Measurements from ENCODE around the gene IQGAP3. TPM values are rescaled to one million over a fixed set of nuclear protein-coding genes. Genes with fewer than 3 reads are reported as not detected.
A peak's percentile ranks its signal among the peaks of the same experiment; 100 is the strongest.

The IQGAP3 gene
- total and polyA plus RNA-seq, 7 experiments from 2014 or later = 0.24 to 14.4 TPM; not detected in 5

GRCh38 chr1:156487862-156488261, 84.5 kb downstream of the IQGAP3 start:
- Histone ChIP-seq H3K4me3 (ENCODE audit: low read length) (peak overlapping the region; percentile 3), H3K27ac (ENCODE audit: low read depth, low read length) (peak overlapping the region; percentile 59), H3K36me3 (ENCODE audit: control insufficient read depth in 2 of 3, insufficient read depth in 3 of 3, low read length in 3 of 3) (peaks cover 0 to 25% (median 5%) of the 10 kb centered on the region in 3 experiments), H3K9me3 (ENCODE audit: control insufficient read depth in 2 of 3, low read length in 3 of 3) (no peaks in the 10 kb centered on the region), H3K4me1 (ENCODE audit: control insufficient read depth in 2 of 2, insufficient read depth in 2 of 2, low read length in 2 of 2) (peaks cover 60 to 79% of the 10 kb centered on the region in 2 donors), H3K27me3 (ENCODE audit: control insufficient read depth in 2 of 2, insufficient read depth in 2 of 2, low read length in 2 of 2) (no peaks in the 10 kb centered on the region)
- DNase-seq (no peak), ATAC-seq (peak; percentile 47)
- H3K4me3 Mint-ChIP-seq = peak overlapping the region in 9 of 10 donors; percentile 39 to 88 (median 77)
- ChIA-PET POLR2A (interaction anchor here (16.2 kb wide), 1 partner anchor 12 kb away, joined by 256 read pairs; the partner anchor contains the start of gene MEF2D), CTCF (interaction anchor here (3.4 to 4.8 kb wide), 2 partner anchors 7 to 13 kb away, joined by 8 to 22 read pairs; partner anchors contain the start of gene MEF2D)
- peaks cover 0 to 12% (median 4%) of the 10 kb centered on the region in 5 donors for H3K36me3 Mint-ChIP-seq
- peaks cover 80 to 97% (median 88%) of the 10 kb centered on the region in 7 donors for H3K4me1 Mint-ChIP-seq
- H3K9me3 Mint-ChIP-seq = peaks cover 0 to 1% (median 0%) of the 10 kb centered on the region in 11 donors
- peak overlapping the region; percentile 71 to 99 (median 94) for H3K27ac Mint-ChIP-seq
- intact Hi-C loops (cut with micrococcal nuclease) = loop anchor here (5.0 kb wide), 2 partner anchors 34 to 49 kb away; no protein-coding TSS in a partner anchor
- H3K27me3 Mint-ChIP-seq = no peaks in the 10 kb centered on the region

DNA sequence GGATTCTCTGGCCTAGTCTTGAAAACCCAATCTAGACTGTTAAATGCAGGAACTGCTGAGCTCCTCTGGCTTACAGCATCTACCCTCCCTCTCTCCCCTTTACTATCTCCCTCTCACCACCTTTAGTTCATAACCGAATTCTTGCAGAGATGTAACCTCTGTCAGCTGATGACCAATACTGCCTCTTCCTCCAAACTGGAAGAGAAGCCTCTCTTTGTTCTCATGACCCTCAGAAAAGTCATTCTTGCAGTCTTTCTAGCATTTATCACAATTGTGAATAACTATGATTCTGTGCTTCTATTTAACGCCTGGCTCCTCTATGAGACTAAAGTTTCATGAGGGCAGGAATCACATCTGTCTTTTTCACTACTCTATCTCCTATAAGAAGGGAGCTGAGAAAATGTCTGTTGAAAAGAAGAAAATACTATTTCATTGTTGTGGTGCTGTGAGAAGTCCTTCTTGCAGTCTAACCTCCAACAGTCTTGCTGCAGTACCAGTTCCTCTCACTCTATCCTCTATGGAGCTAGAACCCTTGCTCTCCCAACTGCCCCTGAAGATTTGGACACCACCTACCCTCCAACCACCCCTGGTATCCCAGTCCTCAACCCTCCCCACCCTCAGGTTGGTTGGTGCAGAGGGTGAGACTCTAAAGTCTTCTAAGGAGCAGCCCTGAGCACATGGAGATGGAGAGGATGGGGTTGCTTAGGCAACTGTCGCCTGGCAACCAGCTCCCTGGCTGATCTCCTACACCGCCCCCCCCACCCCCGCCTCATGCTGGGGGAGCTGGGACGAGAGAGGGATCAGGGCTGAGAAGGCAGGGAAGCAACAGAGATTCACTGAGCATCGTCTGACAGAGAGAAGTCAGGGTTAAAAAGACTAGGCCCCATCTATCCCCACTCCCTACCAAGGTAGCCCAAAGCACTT, 85.7 kb downstream of the IQGAP3 start:
- CTCF ChIA-PET = no interaction called here
- H3K36me3 Mint-ChIP-seq = peaks cover 3 to 13% (median 8%) of the 10 kb centered on the region in 5 donors
- H3K36me3 ChIP-seq (ENCODE audit: control insufficient read depth in 2 of 3, insufficient read depth in 3 of 3, low read length in 3 of 3) = peaks cover 5 to 37% (median 5%) of the 10 kb centered on the region in 3 experiments
- H3K27me3 Mint-ChIP-seq = no peaks in the 10 kb centered on the region
- H3K27me3 ChIP-seq (ENCODE audit: control insufficient read depth in 2 of 2, insufficient read depth in 2 of 2, low read length in 2 of 2) = no peaks in the 10 kb centered on the region
- intact Hi-C loops (cut with micrococcal nuclease) = loop anchor here (5.0 kb wide), 2 partner anchors 36 to 51 kb away; no protein-coding TSS in a partner anchor
- H3K4me3 Mint-ChIP-seq = peak overlapping the region in 4 of 10 donors; percentile 32 to 88 (median 68)
- H3K4me3 ChIP-seq (ENCODE audit: low read length) = no peak overlapping the region
- POLR2A ChIA-PET = interaction anchor here (1.0 to 16.2 kb wide), 3 partner anchors 13 to 121 kb away, joined by 3 to 256 read pairs (median 4); partner anchors contain the start of genes GPATCH4 and MEF2D
- peaks cover 0 to 3% (median 0%) of the 10 kb centered on the region in 11 donors for H3K9me3 Mint-ChIP-seq
- no peak for DNase-seq
- H3K27ac ChIP-seq (ENCODE audit: low read depth, low read length) = peak overlapping the region; percentile 59
- ATAC-seq = no peak
- H3K4me1 Mint-ChIP-seq = peaks cover 78 to 97% (median 88%) of the 10 kb centered on the region in 7 donors
- no peaks in the 10 kb centered on the region for H3K9me3 ChIP-seq (ENCODE audit: control insufficient read depth in 2 of 3, low read length in 3 of 3)
- H3K27ac Mint-ChIP-seq = peak overlapping the region in 8 of 9 donors; percentile 80 to 99 (median 94)
- peaks cover 49 to 73% of the 10 kb centered on the region in 2 donors for H3K4me1 ChIP-seq (ENCODE audit: control insufficient read depth in 2 of 2, insufficient read depth in 2 of 2, low read length in 2 of 2)

GRCh38 chr1:156485984-156486383, 86.4 kb downstream of the IQGAP3 start:
- H3K4me3 ChIP-seq (ENCODE audit: low read length) = no peak overlapping the region
- H3K27me3 ChIP-seq (ENCODE audit: control insufficient read depth in 2 of 2, insufficient read depth in 2 of 2, low read length in 2 of 2) = no peaks in the 10 kb centered on the region
- H3K4me1 Mint-ChIP-seq = peaks cover 78 to 97% (median 88%) of the 10 kb centered on the region in 7 donors
- POLR2A ChIA-PET = interaction anchor here (0.6 to 16.2 kb wide), 4 partner anchors 14 to 186 kb away, joined by 3 to 256 read pairs (median 4); partner anchors contain the start of genes GPATCH4 and MEF2D
- H3K4me3 Mint-ChIP-seq = no peak overlapping the region
- H3K4me1 ChIP-seq (ENCODE audit: control insufficient read depth in 2 of 2, insufficient read depth in 2 of 2, low read length in 2 of 2) = peaks cover 46 to 73% of the 10 kb centered on the region in 2 donors
- H3K27me3 Mint-ChIP-seq = no peaks in the 10 kb centered on the region
- peak overlapping the region in 8 of 9 donors; percentile 59 to 99 (median 94) for H3K27ac Mint-ChIP-seq
- H3K9me3 Mint-ChIP-seq = peaks cover 0 to 3% (median 0%) of the 10 kb centered on the region in 11 donors
- DNase-seq (no peak), ATAC-seq (no peak)
- CTCF ChIA-PET = interaction anchor here (0.6 to 2.3 kb wide), 2 partner anchors 15 to 672 kb away, joined by 3 to 7 read pairs; partner anchors contain the start of gene MEF2D
- H3K9me3 ChIP-seq (ENCODE audit: control insufficient read depth in 2 of 3, low read length in 3 of 3) = no peaks in the 10 kb centered on the region
- H3K36me3 ChIP-seq (ENCODE audit: control insufficient read depth in 2 of 3, insufficient read depth in 3 of 3, low read length in 3 of 3) = peaks cover 5 to 44% (median 8%) of the 10 kb centered on the region in 3 experiments
- H3K27ac ChIP-seq (ENCODE audit: low read depth, low read length) = peak overlapping the region; percentile 59
- peaks cover 3 to 17% (median 10%) of the 10 kb centered on the region in 5 donors for H3K36me3 Mint-ChIP-seq
- intact Hi-C loops (cut with micrococcal nuclease) = loop anchor here (5.0 kb wide), 2 partner anchors 36 to 51 kb away; no protein-coding TSS in a partner anchor

GRCh38 chr1:156484480-156485058, 87.8 kb downstream of the IQGAP3 start:
- no peak overlapping the region for H3K4me3 Mint-ChIP-seq
- Histone ChIP-seq H3K27ac (ENCODE audit: low read depth, low read length) (peak overlapping the region; percentile 44), H3K9me3 (ENCODE audit: control insufficient read depth in 2 of 3, low read length in 3 of 3) (no peaks in the 10 kb centered on the region), H3K36me3 (ENCODE audit: control insufficient read depth in 2 of 3, insufficient read depth in 3 of 3, low read length in 3 of 3) (peaks cover 8 to 58% (median 12%) of the 10 kb centered on the region in 3 experiments), H3K4me1 (ENCODE audit: control insufficient read depth in 2 of 2, insufficient read depth in 2 of 2, low read length in 2 of 2) (peaks cover 40 to 64% of the 10 kb centered on the region in 2 donors), H3K27me3 (ENCODE audit: control insufficient read depth in 2 of 2, insufficient read depth in 2 of 2, low read length in 2 of 2) (no peaks in the 10 kb centered on the region), H3K4me3 (ENCODE audit: low read length) (no peak overlapping the region)
- DNase-seq (no peak), ATAC-seq (no peak)
- no peaks in the 10 kb centered on the region for H3K27me3 Mint-ChIP-seq
- H3K27ac Mint-ChIP-seq = peak overlapping the region in 7 of 9 donors; percentile 49 to 99 (median 62)
- intact Hi-C loops (cut with micrococcal nuclease) = loop anchor here (5.0 kb wide), 3 partner anchors 38 to 53 kb away; no protein-coding TSS in a partner anchor
- peaks cover 76 to 92% (median 85%) of the 10 kb centered on the region in 7 donors for H3K4me1 Mint-ChIP-seq
- H3K36me3 Mint-ChIP-seq = peaks cover 10 to 27% (median 18%) of the 10 kb centered on the region in 5 donors
- CTCF ChIA-PET = interaction anchor here (0.9 to 2.3 kb wide), 3 partner anchors 16 to 107 kb away, joined by 3 to 7 read pairs (median 4); partner anchors contain the start of genes MEF2D and NAXE
- POLR2A ChIA-PET = interaction anchor here (1.1 to 16.2 kb wide), 2 partner anchors 15 to 24 kb away, joined by 5 to 256 read pairs; partner anchors contain the start of gene MEF2D
- peaks cover 0 to 3% (median 0%) of the 10 kb centered on the region in 11 donors for H3K9me3 Mint-ChIP-seq

DNA sequence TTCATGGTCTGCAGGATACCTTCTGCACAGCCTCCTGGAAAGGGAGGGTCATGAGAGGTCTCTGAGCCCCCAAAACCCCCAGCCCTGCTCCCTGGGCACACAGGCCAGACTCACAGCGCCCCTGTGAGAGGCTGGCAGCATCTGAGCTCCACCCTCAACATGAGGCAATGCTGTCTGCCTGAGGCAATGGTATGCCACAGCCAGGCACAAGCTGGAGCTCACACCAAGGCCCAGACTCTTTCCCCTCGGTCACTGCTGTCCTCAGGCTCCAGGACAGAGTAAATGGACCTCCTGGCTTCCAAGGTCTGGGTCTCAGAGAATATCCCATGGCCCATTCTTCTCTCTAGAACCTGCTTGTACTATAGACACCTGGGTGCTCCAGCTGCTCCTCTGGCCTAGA, 89.0 kb downstream of the IQGAP3 start:
- no peak for DNase-seq
- CTCF ChIA-PET = interaction anchor here (0.6 to 3.4 kb wide), 4 partner anchors 8 to 99 kb away, joined by 3 to 39 read pairs (median 6); partner anchors contain the start of gene MEF2D
- POLR2A ChIA-PET = interaction anchor here (16.2 kb wide), 1 partner anchor 17 kb away, joined by 256 read pairs; the partner anchor contains the start of gene MEF2D
- H3K36me3 Mint-ChIP-seq = peaks cover 10 to 31% (median 21%) of the 10 kb centered on the region in 5 donors
- Histone ChIP-seq H3K4me3 (ENCODE audit: low read length) (no peak overlapping the region), H3K27ac (ENCODE audit: low read depth, low read length) (peak overlapping the region; percentile 22), H3K27me3 (ENCODE audit: control insufficient read depth in 2 of 2, insufficient read depth in 2 of 2, low read length in 2 of 2) (no peaks in the 10 kb centered on the region), H3K36me3 (ENCODE audit: control insufficient read depth in 2 of 3, insufficient read depth in 3 of 3, low read length in 3 of 3) (peaks cover 13 to 68% (median 14%) of the 10 kb centered on the region in 3 experiments), H3K4me1 (ENCODE audit: control insufficient read depth in 2 of 2, insufficient read depth in 2 of 2, low read length in 2 of 2) (peaks cover 28 to 53% of the 10 kb centered on the region in 2 donors), H3K9me3 (ENCODE audit: control insufficient read depth in 2 of 3, low read length in 3 of 3) (no peaks in the 10 kb centered on the region)
- no peak overlapping the region for H3K4me3 Mint-ChIP-seq
- ATAC-seq = no peak
- peaks cover 0 to 1% (median 0%) of the 10 kb centered on the region in 11 donors for H3K9me3 Mint-ChIP-seq
- H3K4me1 Mint-ChIP-seq = peaks cover 65 to 83% (median 76%) of the 10 kb centered on the region in 7 donors
- no peaks in the 10 kb centered on the region for H3K27me3 Mint-ChIP-seq
- intact Hi-C loops (cut with micrococcal nuclease) = loop anchor here in 1 of 2 donors (5.0 kb wide), 1 partner anchor 44 kb away; no protein-coding TSS in a partner anchor
- H3K27ac Mint-ChIP-seq = peak overlapping the region in 7 of 9 donors; percentile 5 to 73 (median 49)
